ENCODE data around the gene ATP5F1B. TPM values are rescaled to one million over a fixed set of nuclear protein-coding genes. Genes with fewer than 3 reads are reported as not detected.

ATP5F1B gene
- total RNA-seq, 1 donor from 2014 or later: 660 TPM

DNA sequence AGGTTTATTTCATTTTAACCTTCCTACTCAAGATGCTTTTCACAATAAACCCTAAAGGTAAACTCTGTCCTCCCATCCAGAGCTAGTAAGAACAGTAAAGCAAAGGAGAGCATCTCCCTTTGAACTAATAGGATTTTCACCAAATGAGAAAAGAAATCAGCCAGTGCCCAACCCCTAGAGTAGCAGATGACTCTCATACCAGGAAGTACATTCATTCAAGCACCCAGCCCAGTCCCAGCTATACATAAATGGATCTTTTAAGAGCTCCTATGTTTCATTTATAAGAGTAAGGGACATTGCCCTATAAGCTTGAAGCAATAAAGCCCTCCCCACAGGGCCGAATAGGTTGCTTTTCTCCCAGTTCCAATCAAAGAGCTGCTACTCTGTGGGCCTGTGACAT lies 23.2 kb downstream of the ATP5F1B start:
- DNase-seq (ENCODE audit: low read depth, low spot score): no peak

- no peak for DNase-seq (ENCODE audit: low read depth, low spot score)
Measured at GRCh38 chr12:56616925-56617324, 28.9 kb downstream of the ATP5F1B start.

DNA sequence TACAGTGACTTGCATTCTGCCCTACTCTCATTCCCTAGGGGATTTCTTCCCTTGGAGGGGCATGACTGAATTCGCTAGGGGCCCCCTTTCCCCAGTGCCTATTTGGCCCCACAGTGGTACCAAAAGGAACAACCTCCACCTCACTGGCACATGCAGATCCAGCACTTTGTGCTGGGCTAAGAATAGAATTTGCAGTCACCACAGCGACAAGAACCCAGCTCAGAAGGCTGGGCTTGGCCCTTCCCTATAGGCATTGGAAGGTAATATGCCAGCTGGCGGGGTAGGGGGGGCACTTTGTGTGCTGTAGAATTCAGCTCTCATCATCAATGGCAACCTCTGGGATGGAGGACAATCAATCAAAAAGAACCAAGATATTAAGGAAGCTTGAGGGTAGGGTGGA lies 29.5 kb downstream of the ATP5F1B start:
- DNase-seq (ENCODE audit: low read depth, low spot score): no peak

DNA sequence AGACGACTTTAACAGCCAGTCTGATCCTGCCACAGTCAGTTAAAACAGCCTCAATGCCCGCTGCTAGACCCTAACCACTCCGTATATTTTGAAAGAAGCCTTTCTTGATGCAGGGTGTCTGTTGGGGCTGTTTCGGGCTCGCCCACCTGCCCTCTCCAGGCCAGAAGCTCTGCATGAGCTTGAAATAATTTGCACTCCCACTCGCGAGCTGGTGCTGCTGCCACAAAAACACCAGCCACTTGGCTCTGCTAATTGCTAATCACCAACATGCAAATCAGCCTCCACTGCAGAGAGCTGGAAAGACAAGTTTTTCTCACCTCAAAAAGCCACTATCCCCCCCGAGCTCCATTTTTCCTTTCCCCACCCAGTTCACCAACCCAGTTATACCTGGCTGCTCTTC lies 31.2 kb downstream of the ATP5F1B start:
- no peak for DNase-seq (ENCODE audit: low read depth, low spot score)

GRCh38 chr12:56604355-56604754 lies 41.4 kb downstream of the ATP5F1B start:
- no peak for DNase-seq (ENCODE audit: low read depth, low spot score)

GRCh38 chr12:56602239-56602638 lies 43.5 kb downstream of the ATP5F1B start:
- no peak for DNase-seq (ENCODE audit: low read depth, low spot score)

DNA sequence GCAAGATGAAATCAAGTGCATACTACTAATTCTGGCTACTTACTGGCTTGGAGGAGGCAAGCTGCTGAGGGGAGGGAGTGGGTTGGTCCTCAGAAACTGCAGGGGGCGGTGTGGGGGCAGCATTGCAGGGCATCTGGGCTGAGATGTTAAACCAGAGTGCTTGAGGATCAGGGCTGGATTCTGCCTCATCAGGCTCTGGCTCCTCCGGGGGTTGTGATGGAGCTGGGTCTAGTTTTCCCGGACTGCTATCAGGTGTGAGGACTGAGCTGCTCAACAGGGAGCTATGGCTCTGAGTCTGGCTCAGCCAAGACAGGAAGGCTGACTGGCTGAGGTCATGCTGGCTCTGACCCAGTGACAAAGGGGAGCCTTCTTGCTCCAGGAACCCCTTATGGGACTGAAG lies 44.3 kb downstream of the ATP5F1B start:
- DNase-seq (ENCODE audit: low read depth, low spot score): no peak

- no peak for DNase-seq (ENCODE audit: low read depth, low spot score)
Measured at GRCh38 chr12:56600753-56601152, 45.0 kb downstream of the ATP5F1B start.

- no peak for DNase-seq (ENCODE audit: low read depth, low spot score)
Measured at GRCh38 chr12:56599797-56600196, 46.0 kb downstream of the ATP5F1B start.

DNA sequence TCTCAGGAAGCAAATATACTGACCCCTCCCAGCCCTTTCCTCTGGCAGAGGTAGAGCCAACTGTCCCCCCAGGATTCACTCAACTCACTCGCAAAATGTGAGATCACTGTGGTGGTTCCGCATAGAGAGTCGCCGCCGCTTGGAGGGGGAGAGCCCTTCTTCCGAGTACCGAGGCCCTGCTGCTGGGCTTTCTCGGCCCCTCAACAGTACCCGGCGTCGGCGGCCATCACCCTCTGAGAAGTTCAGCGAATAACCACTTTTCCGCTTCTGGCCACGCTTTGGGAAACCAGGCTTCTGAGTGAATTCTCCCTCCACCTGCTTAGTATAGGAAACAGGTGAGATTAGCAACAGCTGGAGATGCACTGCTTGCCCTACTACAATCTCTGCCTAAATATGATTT lies 46.7 kb downstream of the ATP5F1B start:
- no peak for DNase-seq (ENCODE audit: low read depth, low spot score)

DNA sequence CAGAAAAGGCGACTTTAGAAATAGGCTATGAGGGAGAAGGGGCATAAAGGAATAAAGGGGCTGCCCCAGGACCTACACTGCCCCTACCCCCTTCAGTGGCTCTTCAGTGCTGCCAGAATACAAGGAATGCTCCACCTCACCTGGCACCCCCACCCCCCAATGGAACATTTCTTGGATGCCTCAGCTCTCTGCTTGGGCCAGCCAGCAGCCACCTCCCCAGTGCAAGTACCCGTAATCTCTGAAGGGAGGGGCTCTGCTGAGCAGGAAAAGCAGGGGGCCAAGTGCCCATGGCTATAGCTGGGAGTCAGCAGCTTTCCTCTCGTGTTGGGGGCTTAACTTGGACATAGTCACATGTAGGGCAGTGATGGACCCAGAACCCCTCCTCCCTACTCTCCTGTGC lies 49.0 kb downstream of the ATP5F1B start:
- no peak for DNase-seq (ENCODE audit: low read depth, low spot score)

GRCh38 chr12:56593909-56594621 lies 51.7 kb downstream of the ATP5F1B start:
- DNase-seq (ENCODE audit: low read depth, low spot score): no peak

- DNase-seq (ENCODE audit: low read depth, low spot score): no peak
Measured at GRCh38 chr12:56591961-56592360, 53.8 kb downstream of the ATP5F1B start.

- DNase-seq (ENCODE audit: low read depth, low spot score): no peak
Measured at GRCh38 chr12:56591126-56591525, 54.7 kb downstream of the ATP5F1B start.

DNA sequence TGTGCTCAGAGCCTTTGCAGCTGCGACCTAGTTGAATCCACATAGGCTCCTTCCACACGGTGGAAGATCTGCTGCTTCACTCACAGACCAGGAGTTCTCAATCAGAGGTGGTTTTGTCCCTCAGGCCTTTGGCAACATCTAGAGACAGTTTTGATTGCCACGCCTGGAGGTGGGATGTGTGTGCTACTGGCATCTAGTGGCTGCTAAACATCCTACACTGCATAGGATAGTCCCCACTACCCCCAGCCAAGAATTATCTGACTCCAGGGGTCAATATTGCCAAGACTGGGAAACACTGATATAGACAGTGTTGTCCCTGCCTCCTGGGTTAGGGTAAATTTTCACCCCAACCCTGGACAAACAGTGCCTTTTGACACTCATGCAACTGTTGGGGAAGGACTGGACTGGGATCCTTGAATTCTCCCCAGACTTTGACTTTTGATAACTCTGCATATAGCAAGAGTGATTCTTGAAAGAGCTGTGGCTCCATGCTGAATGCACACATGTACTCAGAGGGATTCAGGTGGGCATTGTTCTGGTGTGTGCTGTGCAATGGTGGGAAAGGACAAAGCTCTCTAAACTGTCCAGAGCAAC lies 55.5 kb downstream of the ATP5F1B start:
- DNase-seq (ENCODE audit: low read depth, low spot score): no peak

GRCh38 chr12:56589783-56590182 lies 56.0 kb downstream of the ATP5F1B start:
- no peak for DNase-seq (ENCODE audit: low read depth, low spot score)

Other genes with a start within 250 kb of the ATP5F1B start
- 14.8 and 25.3 TPM in 2 replicates for gene TIMELESS, start 196.6 kb downstream of the ATP5F1B start, total RNA-seq
- 0.07 and 0.20 TPM in 2 replicates for gene MIP, start 191.3 kb downstream of the ATP5F1B start, total RNA-seq
- gene SPRYD4, start 177.4 kb downstream of the ATP5F1B start, total RNA-seq: 1.7 and 1.8 TPM in 2 replicates
- 0.26 and 0.28 TPM in 2 replicates for gene GLS2, start 157.8 kb downstream of the ATP5F1B start, total RNA-seq
- 21.6 and 25.7 TPM in 2 replicates for gene RBMS2, start 124.2 kb downstream of the ATP5F1B start, total RNA-seq
- gene BAZ2A, start 15.7 kb downstream of the ATP5F1B start, total RNA-seq: 16.6 and 26.3 TPM in 2 replicates
- gene PTGES3, start 42.3 kb upstream of the ATP5F1B start, total RNA-seq: 85.3 and 143 TPM in 2 replicates
- gene NACA, start 79.3 kb upstream of the ATP5F1B start, total RNA-seq: 1,329 and 1,623 TPM in 2 replicates
- gene PRIM1, start 106.3 kb upstream of the ATP5F1B start, total RNA-seq: 12.7 and 16.2 TPM in 2 replicates
- gene HSD17B6, start 117.3 kb upstream of the ATP5F1B start, total RNA-seq: 0.26 and 0.28 TPM in 2 replicates

Measured in pulmonary artery endothelial cell (primary cell).